ENCODE results near the gene PCYT1B. TPM values are rescaled to one million over a fixed set of nuclear protein-coding genes. Genes with fewer than 3 reads are reported as not detected.
A peak's percentile ranks its signal among the peaks of the same experiment; 100 is the strongest.

Gene PCYT1B
- total RNA-seq, 2 experiments from 2014 or later: not detected

- peak in 2 of 14 experiments; percentile 2 to 4 for DNase-seq
- no peaks in the 10 kb centered on the region for H3K4me1 ChIP-seq (ENCODE audit: insufficient read depth, low read length)
- POLR2A ChIA-PET: no interaction called here
- no peak for ATAC-seq (ENCODE audit: poor library complexity)
- TF ChIP-seq, protein P1, sequence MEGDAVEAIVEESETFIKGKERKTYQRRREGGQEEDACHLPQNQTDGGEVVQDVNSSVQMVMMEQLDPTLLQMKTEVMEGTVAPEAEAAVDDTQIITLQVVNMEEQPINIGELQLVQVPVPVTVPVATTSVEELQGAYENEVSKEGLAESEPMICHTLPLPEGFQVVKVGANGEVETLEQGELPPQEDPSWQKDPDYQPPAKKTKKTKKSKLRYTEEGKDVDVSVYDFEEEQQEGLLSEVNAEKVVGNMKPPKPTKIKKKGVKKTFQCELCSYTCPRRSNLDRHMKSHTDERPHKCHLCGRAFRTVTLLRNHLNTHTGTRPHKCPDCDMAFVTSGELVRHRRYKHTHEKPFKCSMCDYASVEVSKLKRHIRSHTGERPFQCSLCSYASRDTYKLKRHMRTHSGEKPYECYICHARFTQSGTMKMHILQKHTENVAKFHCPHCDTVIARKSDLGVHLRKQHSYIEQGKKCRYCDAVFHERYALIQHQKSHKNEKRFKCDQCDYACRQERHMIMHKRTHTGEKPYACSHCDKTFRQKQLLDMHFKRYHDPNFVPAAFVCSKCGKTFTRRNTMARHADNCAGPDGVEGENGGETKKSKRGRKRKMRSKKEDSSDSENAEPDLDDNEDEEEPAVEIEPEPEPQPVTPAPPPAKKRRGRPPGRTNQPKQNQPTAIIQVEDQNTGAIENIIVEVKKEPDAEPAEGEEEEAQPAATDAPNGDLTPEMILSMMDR (IDR thresholded peaks at IDR 0.05): no peak
- CTCF ChIA-PET: no interaction called here
- Mint-ChIP-seq H3K36me3 (ENCODE audit: low read depth) (no peaks in the 10 kb centered on the region), H3K9me3 (no peaks in the 10 kb centered on the region), H3K4me1 (ENCODE audit: low read depth) (no peaks in the 10 kb centered on the region), H3K27me3 (no peaks in the 10 kb centered on the region), H3K4me3 (no peak overlapping the region), H3K27ac (no peak overlapping the region)
- H3K36me3 ChIP-seq (ENCODE audit: insufficient read depth, low read length): no peaks in the 10 kb centered on the region
- no peak overlapping the region for H3K27ac ChIP-seq (ENCODE audit: low read depth in 1 of 2, low read length in 2 of 2)
- H3K27me3 ChIP-seq (ENCODE audit: control insufficient read depth in 1 of 2, insufficient read depth in 2 of 2, low read length in 2 of 2): no peaks in the 10 kb centered on the region
- no peak overlapping the region for H3K4me3 ChIP-seq (ENCODE audit: low read length)
- intact Hi-C loops (cut with DNase I, micrococcal nuclease): no loop called here
- H3K9me3 ChIP-seq (ENCODE audit: control insufficient read depth in 1 of 2, insufficient read depth in 1 of 2, low read length in 2 of 2): no peaks in the 10 kb centered on the region
These were observed 86.0 kb downstream of the PCYT1B start for GRCh38 chrX:24561121-24561520.

DNA sequence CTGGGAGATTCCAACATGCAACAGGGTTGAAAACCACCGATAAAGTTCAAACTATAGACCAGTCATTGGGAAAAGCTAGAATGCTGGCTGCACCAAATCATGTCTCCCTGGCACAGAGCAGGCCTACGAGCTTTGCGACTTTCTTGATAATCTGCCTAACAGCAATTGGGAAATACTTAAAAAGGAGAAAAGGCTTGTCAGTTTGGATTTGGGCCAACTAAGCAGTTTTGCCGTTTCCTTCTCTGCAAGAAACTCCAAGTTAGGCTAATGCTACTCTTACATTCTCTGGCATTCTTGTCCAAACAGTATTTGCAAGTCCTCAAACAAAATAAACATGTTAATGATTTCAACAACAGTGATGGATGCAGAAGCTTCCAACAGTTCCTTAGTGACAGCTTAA is 94.1 kb downstream of the PCYT1B start:
- Mint-ChIP-seq H3K4me3 (no peak overlapping the region), H3K27ac (no peak overlapping the region), H3K4me1 (ENCODE audit: low read depth) (no peaks in the 10 kb centered on the region), H3K27me3 (no peaks in the 10 kb centered on the region), H3K9me3 (no peaks in the 10 kb centered on the region), H3K36me3 (ENCODE audit: low read depth) (no peaks in the 10 kb centered on the region)
- ATAC-seq (ENCODE audit: poor library complexity) (no peak), DNase-seq (no peak)
- Histone ChIP-seq H3K4me3 (ENCODE audit: low read length) (no peak overlapping the region), H3K4me1 (ENCODE audit: insufficient read depth, low read length) (no peaks in the 10 kb centered on the region), H3K36me3 (ENCODE audit: insufficient read depth, low read length) (no peaks in the 10 kb centered on the region), H3K27ac (ENCODE audit: low read depth in 1 of 2, low read length in 2 of 2) (no peak overlapping the region), H3K9me3 (ENCODE audit: control insufficient read depth in 1 of 2, insufficient read depth in 1 of 2, low read length in 2 of 2) (no peaks in the 10 kb centered on the region), H3K27me3 (ENCODE audit: control insufficient read depth in 1 of 2, insufficient read depth in 2 of 2, low read length in 2 of 2) (no peaks in the 10 kb centered on the region)
- CTCF ChIA-PET: no interaction called here
- POLR2A ChIA-PET: no interaction called here
- TF ChIP-seq, protein P1 (IDR thresholded peaks at IDR 0.05): no peak
- intact Hi-C loops (cut with DNase I, micrococcal nuclease): no loop called here

DNA sequence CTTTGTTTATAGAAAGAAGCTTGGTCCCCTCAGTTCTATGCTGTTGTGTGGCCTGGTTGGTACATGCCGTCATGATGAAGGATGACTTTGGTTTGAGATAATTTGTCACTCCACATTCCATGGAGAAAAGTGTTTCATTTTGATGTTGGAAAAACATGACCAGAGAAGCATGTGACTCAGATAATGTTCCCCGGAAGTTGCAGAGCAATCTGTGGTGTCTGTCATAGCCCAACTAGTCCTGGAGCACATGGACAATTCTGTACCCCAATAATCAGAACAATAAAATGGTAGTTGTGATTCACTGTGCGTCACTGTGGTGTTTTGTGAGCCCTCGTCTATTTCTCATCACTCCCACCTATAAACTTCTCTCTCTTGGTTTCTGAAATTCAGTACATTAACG is 97.0 kb downstream of the PCYT1B start:
- no peaks in the 10 kb centered on the region for H3K4me1 Mint-ChIP-seq (ENCODE audit: low read depth)
- Histone ChIP-seq H3K9me3 (ENCODE audit: control insufficient read depth in 1 of 2, insufficient read depth in 1 of 2, low read length in 2 of 2) (no peaks in the 10 kb centered on the region), H3K27ac (ENCODE audit: low read depth in 1 of 2, low read length in 2 of 2) (no peak overlapping the region), H3K36me3 (ENCODE audit: insufficient read depth, low read length) (peaks cover 2% of the 10 kb centered on the region), H3K4me3 (ENCODE audit: low read length) (no peak overlapping the region), H3K27me3 (ENCODE audit: control insufficient read depth in 1 of 2, insufficient read depth in 2 of 2, low read length in 2 of 2) (no peaks in the 10 kb centered on the region), H3K4me1 (ENCODE audit: insufficient read depth, low read length) (no peaks in the 10 kb centered on the region)
- H3K36me3 Mint-ChIP-seq (ENCODE audit: low read depth): no peaks in the 10 kb centered on the region
- no peak overlapping the region for H3K27ac Mint-ChIP-seq
- no peak overlapping the region for H3K4me3 Mint-ChIP-seq
- intact Hi-C loops (cut with DNase I, micrococcal nuclease): no loop called here
- DNase-seq (no peak), ATAC-seq (ENCODE audit: poor library complexity) (no peak)
- ChIA-PET POLR2A (no interaction called here), CTCF (no interaction called here)
- H3K9me3 Mint-ChIP-seq: no peaks in the 10 kb centered on the region
- no peaks in the 10 kb centered on the region for H3K27me3 Mint-ChIP-seq
- TF ChIP-seq, protein P1 (IDR thresholded peaks at IDR 0.05): no peak
